ENCODE results near the gene SOX9.

SOX9 gene

DNA sequence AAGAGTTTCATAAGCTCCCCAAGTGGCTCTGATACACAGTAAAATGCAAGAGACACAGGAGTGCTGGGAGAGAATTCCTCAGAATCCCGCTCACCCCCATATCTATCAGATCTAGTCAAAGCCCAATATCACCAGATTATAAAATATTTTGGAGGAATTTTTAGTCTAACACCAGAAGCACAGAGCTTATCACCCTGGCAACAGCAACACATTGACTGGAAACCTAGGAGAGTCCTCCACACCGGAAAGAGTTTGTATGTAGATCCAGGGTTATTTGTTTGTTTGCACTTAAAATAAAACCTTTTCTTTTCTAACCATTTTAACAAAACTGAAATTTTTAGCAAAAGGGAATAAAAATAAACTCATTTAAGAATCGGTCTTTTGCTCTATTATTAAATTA lies 7.2 kb downstream of the SOX9 start:
- H3K4me1 ChIP-seq: peaks cover 0 to 5% (median 3%) of the 10 kb centered on the region in 4 donors
- peaks cover 0 to 15% (median 0%) of the 10 kb centered on the region in 3 donors for H3K36me3 ChIP-seq
- H3K4me3 ChIP-seq: no peak overlapping the region
- peaks cover 0 to 8% of the 10 kb centered on the region in 2 donors for H3K27me3 ChIP-seq
- H3K27ac ChIP-seq: no peak overlapping the region
- DNase-seq: no peak
- intact Hi-C loops (cut with DNase I; ENCODE audit: low total_unique reads): no loop called here
- TF ChIP-seq, protein P1, sequence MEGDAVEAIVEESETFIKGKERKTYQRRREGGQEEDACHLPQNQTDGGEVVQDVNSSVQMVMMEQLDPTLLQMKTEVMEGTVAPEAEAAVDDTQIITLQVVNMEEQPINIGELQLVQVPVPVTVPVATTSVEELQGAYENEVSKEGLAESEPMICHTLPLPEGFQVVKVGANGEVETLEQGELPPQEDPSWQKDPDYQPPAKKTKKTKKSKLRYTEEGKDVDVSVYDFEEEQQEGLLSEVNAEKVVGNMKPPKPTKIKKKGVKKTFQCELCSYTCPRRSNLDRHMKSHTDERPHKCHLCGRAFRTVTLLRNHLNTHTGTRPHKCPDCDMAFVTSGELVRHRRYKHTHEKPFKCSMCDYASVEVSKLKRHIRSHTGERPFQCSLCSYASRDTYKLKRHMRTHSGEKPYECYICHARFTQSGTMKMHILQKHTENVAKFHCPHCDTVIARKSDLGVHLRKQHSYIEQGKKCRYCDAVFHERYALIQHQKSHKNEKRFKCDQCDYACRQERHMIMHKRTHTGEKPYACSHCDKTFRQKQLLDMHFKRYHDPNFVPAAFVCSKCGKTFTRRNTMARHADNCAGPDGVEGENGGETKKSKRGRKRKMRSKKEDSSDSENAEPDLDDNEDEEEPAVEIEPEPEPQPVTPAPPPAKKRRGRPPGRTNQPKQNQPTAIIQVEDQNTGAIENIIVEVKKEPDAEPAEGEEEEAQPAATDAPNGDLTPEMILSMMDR (IDR thresholded peaks at IDR 0.05): no peak
- no peaks in the 10 kb centered on the region for H3K9me3 ChIP-seq

DNA sequence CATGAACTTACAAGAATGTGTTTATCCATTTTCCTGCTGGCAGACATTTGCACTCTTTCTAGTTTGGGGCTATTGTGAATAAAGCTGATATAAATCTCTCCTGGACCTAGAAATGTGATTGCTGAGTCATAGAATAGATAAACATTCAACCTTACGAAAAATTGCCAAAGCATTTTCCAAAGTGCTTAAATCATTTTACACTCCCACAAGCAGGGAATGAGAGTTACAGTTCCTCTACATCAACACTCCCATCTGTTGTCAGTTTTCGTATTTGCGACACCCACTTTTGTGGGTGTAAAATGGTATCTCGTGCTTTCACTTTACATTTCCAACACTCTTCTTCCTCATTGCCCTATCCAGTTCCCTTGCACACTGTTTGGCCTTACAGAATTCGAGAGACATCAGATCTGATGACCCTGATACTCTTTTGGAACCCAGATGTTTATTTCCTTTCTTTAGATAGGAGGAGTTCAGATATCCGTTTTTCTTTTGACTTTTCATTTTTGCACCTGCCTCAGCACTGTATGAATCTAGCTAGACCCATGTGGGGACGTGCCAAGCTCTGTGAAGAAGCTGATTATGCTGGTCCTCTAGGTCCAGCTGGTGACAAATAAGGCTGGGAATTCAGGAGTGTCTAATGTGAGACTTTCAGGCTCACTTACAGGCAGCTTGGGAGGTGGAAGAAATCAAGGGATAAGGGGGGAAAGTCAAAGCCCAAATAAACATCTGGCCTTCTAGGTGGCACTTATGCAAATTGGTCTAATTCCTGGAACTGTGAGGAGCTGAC lies 14.0 kb downstream of the SOX9 start:
- Histone ChIP-seq H3K27ac (no peak overlapping the region), H3K27me3 (peaks cover 0 to 15% of the 10 kb centered on the region in 2 donors), H3K9me3 (no peaks in the 10 kb centered on the region), H3K36me3 (no peaks in the 10 kb centered on the region), H3K4me3 (no peak overlapping the region), H3K4me1 (no peaks in the 10 kb centered on the region)
- DNase-seq: no peak
- intact Hi-C loops (cut with DNase I; ENCODE audit: low total_unique reads): no loop called here
- TF ChIP-seq, protein P1 (IDR thresholded peaks at IDR 0.05): no peak

DNA sequence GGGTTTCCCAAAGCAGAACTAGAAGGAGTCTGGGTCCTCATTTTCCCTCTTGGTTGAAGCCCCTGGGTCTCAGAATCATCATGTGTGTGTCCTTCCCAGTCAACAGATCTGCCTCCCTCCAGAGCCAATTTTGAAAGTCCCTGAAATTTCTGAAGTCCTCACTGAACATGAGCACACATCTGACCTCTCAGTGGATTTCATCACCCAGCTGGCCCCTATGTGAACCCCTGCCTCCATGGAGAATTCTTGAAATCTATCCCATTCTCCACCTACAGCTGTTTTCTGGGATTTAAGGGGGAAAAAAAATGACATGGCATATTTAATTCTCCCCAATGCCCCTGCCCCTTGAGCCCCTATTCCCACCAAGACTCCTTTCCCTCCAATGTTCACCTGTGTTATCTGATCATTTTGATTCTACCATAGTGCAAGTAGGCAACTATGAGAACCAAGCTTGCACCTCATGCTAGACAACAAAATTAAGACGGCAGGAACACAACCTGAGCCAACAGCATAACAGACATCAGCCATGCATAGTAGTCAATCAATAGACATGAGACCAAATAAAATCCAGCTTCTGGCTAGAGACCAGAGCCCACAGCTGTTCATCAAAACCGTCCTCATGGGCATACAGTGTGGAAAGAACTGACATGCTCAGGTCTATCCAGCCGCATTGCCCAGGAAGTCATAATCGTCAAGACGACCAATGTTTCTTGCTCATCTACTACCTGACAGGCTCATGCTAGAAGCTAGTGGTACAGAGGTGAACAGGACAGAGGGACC lies 14.9 kb downstream of the SOX9 start:
- TF ChIP-seq, protein P1 (IDR thresholded peaks at IDR 0.05): no peak
- intact Hi-C loops (cut with DNase I; ENCODE audit: low total_unique reads): no loop called here
- Histone ChIP-seq H3K27ac (no peak overlapping the region), H3K4me3 (no peak overlapping the region), H3K36me3 (no peaks in the 10 kb centered on the region), H3K9me3 (no peaks in the 10 kb centered on the region), H3K4me1 (no peaks in the 10 kb centered on the region), H3K27me3 (peaks cover 0 to 15% of the 10 kb centered on the region in 2 donors)
- no peak for DNase-seq

DNA sequence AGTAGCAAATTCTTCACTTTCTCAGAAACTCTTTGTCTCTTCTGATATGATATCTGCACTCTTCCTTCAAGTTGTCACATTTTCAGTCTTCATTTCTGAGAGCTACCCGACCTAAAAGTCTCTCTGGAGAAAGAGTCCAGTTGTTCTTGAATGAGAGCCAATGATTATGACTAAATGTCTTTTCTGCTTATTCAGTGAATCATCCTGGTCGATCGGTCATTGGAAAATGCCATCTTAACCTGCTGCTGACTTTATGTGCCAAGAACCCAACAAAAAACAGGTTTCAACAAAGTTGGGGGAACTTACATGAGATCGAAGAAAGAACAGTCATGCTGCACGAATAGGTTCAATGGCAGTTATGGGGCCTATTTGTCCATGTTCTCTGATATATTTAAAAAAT lies 15.9 kb downstream of the SOX9 start:
- Histone ChIP-seq H3K4me3 (no peak overlapping the region), H3K4me1 (no peaks in the 10 kb centered on the region), H3K9me3 (no peaks in the 10 kb centered on the region), H3K36me3 (no peaks in the 10 kb centered on the region), H3K27me3 (peaks cover 0 to 15% of the 10 kb centered on the region in 2 donors), H3K27ac (no peak overlapping the region)
- DNase-seq: no peak
- intact Hi-C loops (cut with DNase I; ENCODE audit: low total_unique reads): no loop called here
- TF ChIP-seq, protein P1 (IDR thresholded peaks at IDR 0.05): no peak

DNA sequence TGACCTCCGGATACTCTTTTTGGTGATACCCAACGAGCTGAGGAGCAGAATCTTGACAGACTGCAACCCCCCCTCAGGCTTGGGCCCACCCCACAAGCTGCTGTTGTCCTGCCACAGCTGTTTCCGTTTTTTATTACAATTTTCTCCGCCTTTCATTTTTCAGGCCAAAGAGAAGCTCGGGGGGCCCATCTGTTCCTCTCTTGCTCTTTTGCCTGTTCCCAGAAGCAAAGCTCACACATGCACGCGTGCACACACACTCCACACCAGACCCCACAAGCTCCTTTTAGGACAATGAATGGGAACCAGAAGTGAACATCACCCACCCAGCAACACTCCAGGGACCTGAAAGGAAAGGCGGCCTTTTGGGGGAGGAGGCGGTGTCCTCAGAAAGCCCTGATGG lies 16.3 kb downstream of the SOX9 start:
- Histone ChIP-seq H3K36me3 (no peaks in the 10 kb centered on the region), H3K27me3 (peaks cover 0 to 15% of the 10 kb centered on the region in 2 donors), H3K27ac (no peak overlapping the region), H3K9me3 (no peaks in the 10 kb centered on the region), H3K4me1 (no peaks in the 10 kb centered on the region), H3K4me3 (no peak overlapping the region)
- no peak for DNase-seq
- intact Hi-C loops (cut with DNase I; ENCODE audit: low total_unique reads): no loop called here
- TF ChIP-seq, protein P1 (IDR thresholded peaks at IDR 0.05): no peak

All from tibial artery (tissue), 4 donors.